ENCODE measurements around the gene KLHDC9.

Gene KLHDC9

GRCh38 chr1:161131523-161132409 is 33.6 kb downstream of the KLHDC9 start:
- in situ Hi-C loops (cut with MboI; ENCODE audit: low sequenced_read_pairs) = no loop called here

- in situ Hi-C loops (cut with MboI; ENCODE audit: low sequenced_read_pairs) = no loop called here
Observed at GRCh38 chr1:161132410-161133219, 34.5 kb downstream of the KLHDC9 start, which contains the start of gene DEDD. Gene DEDD (minus strand): TSS chr1:161132667. CDS start chr1:161124462, 8,205 bp downstream.

- in situ Hi-C loops (cut with MboI; ENCODE audit: low sequenced_read_pairs) = no loop called here
Observed at GRCh38 chr1:161133220-161133740, 35.1 kb downstream of the KLHDC9 start.

- in situ Hi-C loops (cut with MboI; ENCODE audit: low sequenced_read_pairs) = no loop called here
Observed at GRCh38 chr1:161137881-161138280, 39.7 kb downstream of the KLHDC9 start.

GRCh38 chr1:161138431-161138830 is 40.3 kb downstream of the KLHDC9 start:
- in situ Hi-C loops (cut with MboI; ENCODE audit: low sequenced_read_pairs) = no loop called here

- in situ Hi-C loops (cut with MboI; ENCODE audit: low sequenced_read_pairs) = no loop called here
Observed at GRCh38 chr1:161139766-161140165, 41.6 kb downstream of the KLHDC9 start.

GRCh38 chr1:161140755-161141400 is 42.7 kb downstream of the KLHDC9 start:
- in situ Hi-C loops (cut with MboI; ENCODE audit: low sequenced_read_pairs) = no loop called here

- in situ Hi-C loops (cut with MboI; ENCODE audit: low sequenced_read_pairs) = no loop called here
Observed at GRCh38 chr1:161145832-161146231, 47.7 kb downstream of the KLHDC9 start.
